ENCODE results near the gene SNX10.

Gene SNX10

DNA sequence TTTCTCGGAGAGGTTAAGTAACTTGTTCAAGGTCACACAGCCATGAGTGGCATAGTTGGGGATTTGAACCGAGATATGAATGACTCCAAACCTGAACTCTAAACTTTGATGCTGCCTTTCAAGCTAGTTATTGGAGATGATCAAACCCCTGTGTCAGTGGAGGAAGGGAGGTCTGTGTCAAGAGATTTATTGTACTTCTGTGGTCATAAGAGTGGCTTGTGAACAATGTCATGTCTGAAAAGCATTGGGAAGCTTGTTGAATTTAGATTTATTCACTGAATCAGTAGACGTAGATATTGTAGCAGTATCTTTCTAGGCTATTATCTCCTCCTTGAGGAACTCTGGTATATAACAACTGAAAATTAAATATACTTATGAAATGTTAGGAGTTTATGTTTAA is 27.3 kb downstream of the SNX10 start:
- H3K9me2 ChIP-seq (replicated peaks; ENCODE audit: insufficient read depth, low read length): no peaks in the 10 kb centered on the region
- no peaks in the 10 kb centered on the region for H3K9me3 ChIP-seq (replicated peaks; ENCODE audit: insufficient read depth, low read length)
- H3K27me3 ChIP-seq (replicated peaks; ENCODE audit: insufficient read depth, low read length): no peaks in the 10 kb centered on the region
- peaks cover 9% of the 10 kb centered on the region; the same call in 1 of the 2 replicates for H3K4me1 ChIP-seq (ENCODE audit: low read length)
- peaks cover 10% of the 10 kb centered on the region for H3F3A ChIP-seq (ENCODE audit: insufficient read depth, low read length)
- no peak for DNase-seq
- H2AFZ ChIP-seq (ENCODE audit: low read length): no peak overlapping the region
- TF ChIP-seq EZH2 (optimal IDR thresholded peaks at IDR 0.05; ENCODE audit: low read depth, low read length) (no peak), EZH2phosphoT487 (IDR thresholded peaks at IDR 0.05; ENCODE audit: low read length) (no peak)
- TF ChIP-seq, protein P1, sequence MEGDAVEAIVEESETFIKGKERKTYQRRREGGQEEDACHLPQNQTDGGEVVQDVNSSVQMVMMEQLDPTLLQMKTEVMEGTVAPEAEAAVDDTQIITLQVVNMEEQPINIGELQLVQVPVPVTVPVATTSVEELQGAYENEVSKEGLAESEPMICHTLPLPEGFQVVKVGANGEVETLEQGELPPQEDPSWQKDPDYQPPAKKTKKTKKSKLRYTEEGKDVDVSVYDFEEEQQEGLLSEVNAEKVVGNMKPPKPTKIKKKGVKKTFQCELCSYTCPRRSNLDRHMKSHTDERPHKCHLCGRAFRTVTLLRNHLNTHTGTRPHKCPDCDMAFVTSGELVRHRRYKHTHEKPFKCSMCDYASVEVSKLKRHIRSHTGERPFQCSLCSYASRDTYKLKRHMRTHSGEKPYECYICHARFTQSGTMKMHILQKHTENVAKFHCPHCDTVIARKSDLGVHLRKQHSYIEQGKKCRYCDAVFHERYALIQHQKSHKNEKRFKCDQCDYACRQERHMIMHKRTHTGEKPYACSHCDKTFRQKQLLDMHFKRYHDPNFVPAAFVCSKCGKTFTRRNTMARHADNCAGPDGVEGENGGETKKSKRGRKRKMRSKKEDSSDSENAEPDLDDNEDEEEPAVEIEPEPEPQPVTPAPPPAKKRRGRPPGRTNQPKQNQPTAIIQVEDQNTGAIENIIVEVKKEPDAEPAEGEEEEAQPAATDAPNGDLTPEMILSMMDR (IDR thresholded peaks at IDR 0.05; ENCODE audit: low read length): no peak
- no peak overlapping the region for H3K9ac ChIP-seq (ENCODE audit: low read length)
- H3K4me3 ChIP-seq (ENCODE audit: low read length): no peak overlapping the region
- no peaks in the 10 kb centered on the region for H3K79me2 ChIP-seq (ENCODE audit: low read length)
- H3K36me3 ChIP-seq (replicated peaks; ENCODE audit: insufficient read depth, low read length): no peaks in the 10 kb centered on the region
- no peaks in the 10 kb centered on the region for H4K20me1 ChIP-seq (ENCODE audit: insufficient read depth, low read length)
- H3K4me2 ChIP-seq (ENCODE audit: low read depth, low read length): no peak overlapping the region
- no peak overlapping the region for H3K27ac ChIP-seq (ENCODE audit: low read length)

DNA sequence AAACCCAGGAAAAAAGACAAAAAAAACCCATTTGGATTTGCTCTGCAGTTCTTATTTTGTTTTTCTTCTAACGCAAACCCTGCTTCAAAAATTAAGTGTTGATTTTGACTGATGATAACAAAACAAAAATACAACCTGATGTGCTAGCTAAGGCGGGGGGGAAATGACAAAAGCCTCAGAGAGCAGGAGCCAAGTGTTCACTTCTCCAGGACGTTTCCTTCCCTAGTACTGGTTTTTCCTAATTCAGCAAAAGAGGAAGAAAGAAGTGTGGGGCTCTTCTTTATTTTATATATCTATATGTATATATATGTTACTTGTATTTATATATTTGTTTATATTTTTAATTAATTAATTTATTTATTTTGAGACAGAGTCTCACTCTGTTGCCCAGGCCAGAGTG is 28.0 kb downstream of the SNX10 start:
- peaks cover 4% of the 10 kb centered on the region for H3F3A ChIP-seq (ENCODE audit: insufficient read depth, low read length)
- H3K9me3 ChIP-seq (replicated peaks; ENCODE audit: insufficient read depth, low read length): no peaks in the 10 kb centered on the region
- H3K9ac ChIP-seq (ENCODE audit: low read length): no peak overlapping the region
- H3K4me1 ChIP-seq (ENCODE audit: low read length): peaks cover 4% of the 10 kb centered on the region; the same call in 1 of the 2 replicates
- H3K27ac ChIP-seq (ENCODE audit: low read length): no peak overlapping the region
- no peak for DNase-seq
- TF ChIP-seq EZH2 (optimal IDR thresholded peaks at IDR 0.05; ENCODE audit: low read depth, low read length) (no peak), EZH2phosphoT487 (IDR thresholded peaks at IDR 0.05; ENCODE audit: low read length) (no peak)
- TF ChIP-seq, protein P1 (IDR thresholded peaks at IDR 0.05; ENCODE audit: low read length): no peak
- no peak overlapping the region for H3K4me2 ChIP-seq (ENCODE audit: low read depth, low read length)
- H3K9me2 ChIP-seq (replicated peaks; ENCODE audit: insufficient read depth, low read length): no peaks in the 10 kb centered on the region
- no peaks in the 10 kb centered on the region for H3K79me2 ChIP-seq (ENCODE audit: low read length)
- no peak overlapping the region for H3K4me3 ChIP-seq (ENCODE audit: low read length)
- no peaks in the 10 kb centered on the region for H3K27me3 ChIP-seq (replicated peaks; ENCODE audit: insufficient read depth, low read length)
- no peak overlapping the region for H2AFZ ChIP-seq (ENCODE audit: low read length)
- H4K20me1 ChIP-seq (ENCODE audit: insufficient read depth, low read length): no peaks in the 10 kb centered on the region
- no peaks in the 10 kb centered on the region for H3K36me3 ChIP-seq (replicated peaks; ENCODE audit: insufficient read depth, low read length)

DNA sequence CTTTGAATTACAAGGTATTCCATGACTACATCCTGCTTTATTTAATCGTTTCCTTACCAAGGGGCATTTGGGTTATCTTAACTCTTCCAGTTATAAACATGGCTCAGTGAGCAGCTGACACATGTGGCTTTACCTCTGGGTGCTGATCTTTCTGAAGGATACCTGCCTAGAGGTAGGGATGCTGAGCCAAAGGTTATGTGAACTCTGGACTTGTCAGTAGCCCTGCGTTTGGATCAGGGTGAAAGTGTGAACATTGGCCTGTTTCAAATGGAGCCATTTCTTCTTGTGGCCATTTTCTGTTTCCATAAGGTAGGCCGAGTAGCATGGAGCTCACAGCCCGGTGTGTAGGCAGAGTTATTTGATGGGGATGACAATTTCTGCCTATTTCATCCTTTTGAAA is 29.2 kb downstream of the SNX10 start:
- no peaks in the 10 kb centered on the region for H3K9me3 ChIP-seq (replicated peaks; ENCODE audit: insufficient read depth, low read length)
- no peak for DNase-seq
- H3F3A ChIP-seq (ENCODE audit: insufficient read depth, low read length): no peaks in the 10 kb centered on the region
- no peaks in the 10 kb centered on the region for H3K27me3 ChIP-seq (replicated peaks; ENCODE audit: insufficient read depth, low read length)
- H2AFZ ChIP-seq (ENCODE audit: low read length): no peak overlapping the region
- H3K4me1 ChIP-seq (ENCODE audit: low read length): no peaks in the 10 kb centered on the region
- no peaks in the 10 kb centered on the region for H4K20me1 ChIP-seq (ENCODE audit: insufficient read depth, low read length)
- H3K79me2 ChIP-seq (ENCODE audit: low read length): no peaks in the 10 kb centered on the region
- no peak for TF ChIP-seq EZH2 (optimal IDR thresholded peaks at IDR 0.05; ENCODE audit: low read depth, low read length)
- TF ChIP-seq, protein P1 (IDR thresholded peaks at IDR 0.05; ENCODE audit: low read length): no peak
- TF ChIP-seq EZH2phosphoT487 (IDR thresholded peaks at IDR 0.05; ENCODE audit: low read length): no peak
- H3K4me3 ChIP-seq (ENCODE audit: low read length): no peak overlapping the region
- no peak overlapping the region for H3K4me2 ChIP-seq (ENCODE audit: low read depth, low read length)
- no peak overlapping the region for H3K27ac ChIP-seq (ENCODE audit: low read length)
- H3K9me2 ChIP-seq (replicated peaks; ENCODE audit: insufficient read depth, low read length): no peaks in the 10 kb centered on the region
- H3K36me3 ChIP-seq (replicated peaks; ENCODE audit: insufficient read depth, low read length): no peaks in the 10 kb centered on the region
- no peak overlapping the region for H3K9ac ChIP-seq (ENCODE audit: low read length)
